ENCODE results near the gene SH3D21. TPM values are rescaled to one million over a fixed set of nuclear protein-coding genes. Genes with fewer than 3 reads are reported as not detected.

The SH3D21 gene
- total RNA-seq, 1 experiment from 2014 or later = 12.1 TPM

GRCh38 chr1:36365381-36365780 lies 59.2 kb downstream of the SH3D21 start:
- H3K4me3 Mint-ChIP-seq (ENCODE audit: unreplicated experiment) = no peak overlapping the region
- no peaks in the 10 kb centered on the region for H3K27me3 ChIP-seq (replicated peaks; ENCODE audit: control insufficient read depth, insufficient read depth, low read length)
- no peaks in the 10 kb centered on the region for H3K4me1 ChIP-seq
- no peaks in the 10 kb centered on the region for H3K27me3 Mint-ChIP-seq (ENCODE audit: insufficient read depth, unreplicated experiment)
- no peak for TF ChIP-seq CTCF (IDR thresholded peaks at IDR 0.05; ENCODE audit: insufficient read depth in 1 of 2, low read depth in 1 of 2, low read length in 1 of 2, severe bottlenecking in 1 of 2, unreplicated experiment in 1 of 2)
- H3K9me3 Mint-ChIP-seq (ENCODE audit: unreplicated experiment) = no peaks in the 10 kb centered on the region
- no peak for DNase-seq
- no TSS peak for BruUV-seq (replicated peaks)
- POLR2A ChIA-PET = no interaction called here
- H3K27ac Mint-ChIP-seq (ENCODE audit: unreplicated experiment) = no peak overlapping the region
- no peaks in the 10 kb centered on the region for H3K36me3 ChIP-seq (ENCODE audit: control insufficient read depth, insufficient read depth, low read length)
- intact Hi-C loops (cut with micrococcal nuclease; ENCODE audit: unreplicated experiment) = no loop called here
- H3K4me3 ChIP-seq (ENCODE audit: low read depth, low read length) = no peak overlapping the region
- CTCF ChIA-PET = no interaction called here
- H3K36me3 Mint-ChIP-seq (ENCODE audit: insufficient read depth, unreplicated experiment) = peaks cover 6% of the 10 kb centered on the region
- no peaks in the 10 kb centered on the region for H3K9me3 ChIP-seq
- H3K4me1 Mint-ChIP-seq (ENCODE audit: low read depth, unreplicated experiment) = no peaks in the 10 kb centered on the region

- TF ChIP-seq CTCF (IDR thresholded peaks at IDR 0.05; ENCODE audit: insufficient read depth in 1 of 2, low read depth in 1 of 2, low read length in 1 of 2, severe bottlenecking in 1 of 2, unreplicated experiment in 1 of 2) = no peak
- Mint-ChIP-seq H3K4me1 (ENCODE audit: low read depth, unreplicated experiment) (no peaks in the 10 kb centered on the region), H3K9me3 (ENCODE audit: unreplicated experiment) (no peaks in the 10 kb centered on the region), H3K27ac (ENCODE audit: unreplicated experiment) (no peak overlapping the region), H3K27me3 (ENCODE audit: insufficient read depth, unreplicated experiment) (no peaks in the 10 kb centered on the region), H3K4me3 (ENCODE audit: unreplicated experiment) (no peak overlapping the region), H3K36me3 (ENCODE audit: insufficient read depth, unreplicated experiment) (peaks cover 6% of the 10 kb centered on the region)
- H3K4me1 ChIP-seq = no peaks in the 10 kb centered on the region
- no peaks in the 10 kb centered on the region for H3K27me3 ChIP-seq (replicated peaks; ENCODE audit: control insufficient read depth, insufficient read depth, low read length)
- DNase-seq = no peak
- no peak overlapping the region for H3K4me3 ChIP-seq (ENCODE audit: low read depth, low read length)
- CTCF ChIA-PET = no interaction called here
- intact Hi-C loops (cut with micrococcal nuclease; ENCODE audit: unreplicated experiment) = no loop called here
- POLR2A ChIA-PET = no interaction called here
- BruUV-seq (replicated peaks) = no TSS peak
- H3K9me3 ChIP-seq = no peaks in the 10 kb centered on the region
- H3K36me3 ChIP-seq (ENCODE audit: control insufficient read depth, insufficient read depth, low read length) = no peaks in the 10 kb centered on the region
These were observed 60.0 kb downstream of the SH3D21 start for GRCh38 chr1:36366091-36366661.

DNA sequence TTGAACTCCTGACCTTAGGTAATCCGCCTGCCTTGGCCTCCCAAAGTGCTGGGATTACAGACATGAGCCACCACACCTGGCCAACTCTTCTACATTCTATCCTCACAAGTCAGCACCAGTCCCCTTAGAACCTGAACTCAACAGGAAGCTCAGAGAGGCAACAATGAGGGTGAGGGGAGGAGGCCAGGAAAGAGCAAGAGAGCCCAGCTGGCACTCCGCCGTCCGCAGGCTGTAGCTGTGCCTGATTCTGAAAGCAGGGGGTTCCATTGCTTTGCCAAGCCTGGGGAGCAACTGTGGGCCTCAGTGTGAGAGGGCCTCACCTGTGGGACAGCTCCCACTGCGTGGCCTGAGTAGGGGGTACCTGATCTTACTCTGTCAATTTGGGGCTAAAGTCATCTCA lies 60.9 kb downstream of the SH3D21 start:
- POLR2A ChIA-PET = no interaction called here
- no peak overlapping the region for H3K4me3 Mint-ChIP-seq (ENCODE audit: unreplicated experiment)
- TF ChIP-seq CTCF (IDR thresholded peaks at IDR 0.05; ENCODE audit: insufficient read depth in 1 of 2, low read depth in 1 of 2, low read length in 1 of 2, severe bottlenecking in 1 of 2, unreplicated experiment in 1 of 2) = no peak
- H3K36me3 Mint-ChIP-seq (ENCODE audit: insufficient read depth, unreplicated experiment) = peaks cover 3% of the 10 kb centered on the region
- no peak overlapping the region for H3K27ac Mint-ChIP-seq (ENCODE audit: unreplicated experiment)
- no peaks in the 10 kb centered on the region for H3K4me1 ChIP-seq
- DNase-seq = no peak
- no peaks in the 10 kb centered on the region for H3K27me3 Mint-ChIP-seq (ENCODE audit: insufficient read depth, unreplicated experiment)
- no TSS peak for BruUV-seq (replicated peaks)
- no peaks in the 10 kb centered on the region for H3K36me3 ChIP-seq (ENCODE audit: control insufficient read depth, insufficient read depth, low read length)
- no peaks in the 10 kb centered on the region for H3K9me3 ChIP-seq
- no peaks in the 10 kb centered on the region for H3K27me3 ChIP-seq (replicated peaks; ENCODE audit: control insufficient read depth, insufficient read depth, low read length)
- H3K4me1 Mint-ChIP-seq (ENCODE audit: low read depth, unreplicated experiment) = no peaks in the 10 kb centered on the region
- intact Hi-C loops (cut with micrococcal nuclease; ENCODE audit: unreplicated experiment) = no loop called here
- no peaks in the 10 kb centered on the region for H3K9me3 Mint-ChIP-seq (ENCODE audit: unreplicated experiment)
- H3K4me3 ChIP-seq (ENCODE audit: low read depth, low read length) = no peak overlapping the region
- CTCF ChIA-PET = no interaction called here
